WTC11 (cell line): Measurements from ENCODE around the gene TRMT44. TPM values are rescaled to one million over a fixed set of nuclear protein-coding genes. Genes with fewer than 3 reads are reported as not detected.
A peak's percentile ranks its signal among the peaks of the same experiment; 100 is the strongest.

ENCODE experiments used
- ATAC-seq: fragments of 200-7000 bp; cut with Tn5 transposase; 2 replicates; pipeline ENCODE4 v1.10.0; 2021; ENCODE audit warnings: mild to moderate bottlenecking, moderate library complexity
- CTCF ChIA-PET: fragments of 300-600 bp; sonication (Branson Sonifier 250); formaldehyde crosslinking; loops from one replicate; lab custom pipeline; 2021; ENCODE audit warnings: antibody characterized with exemption; lab: Charles Lee
- POLR2A ChIA-PET: fragments of 350-600 bp; sonication (Branson Sonifier 250); formaldehyde crosslinking; loops from one replicate; lab custom pipeline; 2021; ENCODE audit warnings: antibody characterized with exemption; lab: Charles Lee
- DNase-seq: peaks from one replicate; pipeline ENCODE4 v3.0.0; 2021; ENCODE audit warnings: low spot score
- H3K27ac Mint-ChIP-seq: 2 replicates; pipeline ENCODE4 v1.8.0; 2021; ENCODE audit warnings: mixed read lengths
- H3K27me3 Mint-ChIP-seq: 2 replicates; pipeline ENCODE4 v1.8.0; 2021; ENCODE audit warnings: low read depth, mild to moderate bottlenecking, moderate library complexity, mixed read lengths
- H3K36me3 Mint-ChIP-seq: 2 replicates; pipeline ENCODE4 v1.8.0; 2021; ENCODE audit warnings: mixed read lengths
- H3K4me1 Mint-ChIP-seq: 2 replicates; pipeline ENCODE4 v1.8.0; 2022; ENCODE audit warnings: mixed read lengths
- H3K4me3 Mint-ChIP-seq: 2 replicates; pipeline ENCODE4 v1.8.0; 2021; ENCODE audit warnings: mild to moderate bottlenecking, moderate library complexity, mixed read lengths
- H3K9me3 Mint-ChIP-seq: 2 replicates; pipeline ENCODE4 v1.8.0; 2021; ENCODE audit warnings: mixed read lengths
- CREM ChIP-seq: sonication (generic); formaldehyde crosslinking; IDR thresholded peaks from 2 replicates; pipeline ENCODE4 v1.8.1; 2022; ENCODE audit warnings: mild to moderate bottlenecking, missing genetic modification reagents, moderate library complexity
- FOXJ3 ChIP-seq: sonication (generic); formaldehyde crosslinking; IDR thresholded peaks from 2 replicates; pipeline ENCODE4 v1.9.0; 2021; ENCODE audit warnings: missing genetic modification reagents, mild to moderate bottlenecking, borderline replicate concordance
- FOXP1 ChIP-seq: sonication (generic); formaldehyde crosslinking; IDR thresholded peaks from 2 replicates; pipeline ENCODE4 v1.8.0; 2022; ENCODE audit warnings: missing genetic modification reagents, mild to moderate bottlenecking, moderate library complexity, borderline replicate concordance
- GABPB1 ChIP-seq: sonication (generic); formaldehyde crosslinking; IDR thresholded peaks from 2 replicates; pipeline ENCODE4 v1.8.1; 2023; ENCODE audit warnings: mild to moderate bottlenecking, missing genetic modification reagents
- IRF2 ChIP-seq: sonication (generic); formaldehyde crosslinking; IDR thresholded peaks from 2 replicates; pipeline ENCODE4 v1.8.0; 2022; ENCODE audit warnings: low read depth, missing genetic modification reagents, borderline replicate concordance
- JAZF1 ChIP-seq: fragments of 250-450 bp; sonication (Bioruptor Pico); IDR thresholded peaks from 2 replicates; pipeline ENCODE4 v1.9.0; 2021; ENCODE audit warnings: moderate library complexity, mild to moderate bottlenecking, inconsistent platforms
- KAT7 ChIP-seq: sonication (generic); formaldehyde crosslinking; IDR thresholded peaks from 2 replicates; pipeline ENCODE4 v1.8.1; 2023; ENCODE audit warnings: missing genetic modification reagents, mild to moderate bottlenecking, borderline replicate concordance
- NFATC4 ChIP-seq: fragments of 250-450 bp; sonication (Bioruptor Pico); IDR thresholded peaks from 2 replicates; pipeline ENCODE4 v1.9.0; 2021; ENCODE audit warnings: mild to moderate bottlenecking
- NFYB ChIP-seq: sonication (generic); formaldehyde crosslinking; conservative IDR thresholded peaks from 2 replicates; pipeline ENCODE4 v1.8.0; 2022; ENCODE audit warnings: low read depth, missing genetic modification reagents
- RELA ChIP-seq: sonication (generic); formaldehyde crosslinking; IDR thresholded peaks from 2 replicates; pipeline ENCODE4 v1.8.1; 2022; ENCODE audit warnings: missing genetic modification reagents, mild to moderate bottlenecking, borderline replicate concordance
- ZBTB21 ChIP-seq: sonication (generic); formaldehyde crosslinking; IDR thresholded peaks from 2 replicates; pipeline ENCODE4 v1.8.1; 2023; ENCODE audit warnings: mild to moderate bottlenecking, missing genetic modification reagents, borderline replicate concordance
- ZNF138 ChIP-seq: sonication (generic); formaldehyde crosslinking; conservative IDR thresholded peaks from 2 replicates; pipeline ENCODE4 v1.8.1; 2022; ENCODE audit warnings: mild to moderate bottlenecking, moderate library complexity, missing genetic modification reagents
- ZNF423 ChIP-seq: fragments of 250-450 bp; sonication (Bioruptor Pico); IDR thresholded peaks from 2 replicates; pipeline ENCODE4 v2.1.2; 2022; ENCODE audit warnings: mild to moderate bottlenecking, moderate library complexity
- ZNF671 ChIP-seq: fragments of 250-450 bp; sonication (Bioruptor Pico); IDR thresholded peaks from 2 replicates; pipeline ENCODE4 v1.8.0; 2021; ENCODE audit warnings: mild to moderate bottlenecking
- total RNA-seq: library from RNA; stranded (reverse); gene quantifications from 3 replicates; pipeline ENCODE4 v1.2.3, GENCODE V29; 2021
- TF ChIP-seq, protein P1 (sequence below): fragments of 250-450 bp; sonication (Bioruptor Pico); conservative IDR thresholded peaks from 2 replicates; pipeline ENCODE4 v1.9.0; 2021; ENCODE audit warnings: mild to moderate bottlenecking
- TF ChIP-seq, protein P2 (sequence below): fragments of 250-450 bp; sonication (Bioruptor Pico); IDR thresholded peaks from 2 replicates; pipeline ENCODE4 v1.9.0; 2021; ENCODE audit warnings: mild to moderate bottlenecking
- TF ChIP-seq, protein P3 (sequence below): sonication (generic); formaldehyde crosslinking; IDR thresholded peaks from 2 replicates; pipeline ENCODE4 v1.8.1; 2023; ENCODE audit warnings: mild to moderate bottlenecking, missing genetic modification reagents
- TF ChIP-seq, protein P4 (sequence below): fragments of 250-450 bp; sonication (Bioruptor Pico); IDR thresholded peaks from 2 replicates; pipeline ENCODE4 v1.9.0; 2021; ENCODE audit warnings: moderate library complexity, mild to moderate bottlenecking, inconsistent platforms, borderline replicate concordance
- TF ChIP-seq, protein P5 (sequence below): fragments of 250-450 bp; sonication (Bioruptor Pico); IDR thresholded peaks from 2 replicates; pipeline ENCODE4 v1.9.0; 2021; ENCODE audit warnings: mild to moderate bottlenecking
- TF ChIP-seq, protein P6 (sequence below): sonication (generic); formaldehyde crosslinking; IDR thresholded peaks from 2 replicates; pipeline ENCODE4 v1.8.1; 2022; ENCODE audit warnings: mild to moderate bottlenecking, missing genetic modification reagents, moderate library complexity, borderline replicate concordance
- TF ChIP-seq, protein P7 (sequence below): sonication (generic); formaldehyde crosslinking; IDR thresholded peaks from 2 replicates; pipeline ENCODE4 v1.8.1; 2023; ENCODE audit warnings: mild to moderate bottlenecking, missing genetic modification reagents
- TF ChIP-seq, protein P8 (sequence below): fragments of 200-600 bp; IDR thresholded peaks from 2 replicates; pipeline ENCODE4 v1.8.0; 2022; ENCODE audit warnings: antibody characterized with exemption

TRMT44 gene
- total RNA-seq, 1 experiment from 2014 or later: 28.4 TPM

DNA sequence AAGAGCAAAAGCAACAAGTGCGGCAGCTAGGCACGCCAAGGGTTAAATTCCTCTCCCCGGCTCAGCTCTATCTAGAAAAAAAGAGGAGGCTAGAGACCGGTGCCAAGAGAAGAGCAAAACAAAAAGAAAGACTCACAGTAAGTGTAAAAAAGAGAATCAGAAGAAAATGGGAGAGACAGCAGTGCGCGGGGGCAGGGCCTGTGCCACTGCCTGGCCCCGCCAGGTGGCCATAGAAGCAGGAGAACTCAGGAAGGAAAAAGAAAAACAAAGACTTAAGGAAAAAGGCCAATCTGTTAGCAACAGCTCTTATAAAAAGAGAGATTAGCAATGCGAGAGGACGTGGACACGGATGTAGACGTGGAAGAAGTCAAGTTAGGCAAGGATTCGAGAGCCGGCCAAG is 3.3 kb upstream of the TRMT44 start (continued):
- TF ChIP-seq, protein P1, sequence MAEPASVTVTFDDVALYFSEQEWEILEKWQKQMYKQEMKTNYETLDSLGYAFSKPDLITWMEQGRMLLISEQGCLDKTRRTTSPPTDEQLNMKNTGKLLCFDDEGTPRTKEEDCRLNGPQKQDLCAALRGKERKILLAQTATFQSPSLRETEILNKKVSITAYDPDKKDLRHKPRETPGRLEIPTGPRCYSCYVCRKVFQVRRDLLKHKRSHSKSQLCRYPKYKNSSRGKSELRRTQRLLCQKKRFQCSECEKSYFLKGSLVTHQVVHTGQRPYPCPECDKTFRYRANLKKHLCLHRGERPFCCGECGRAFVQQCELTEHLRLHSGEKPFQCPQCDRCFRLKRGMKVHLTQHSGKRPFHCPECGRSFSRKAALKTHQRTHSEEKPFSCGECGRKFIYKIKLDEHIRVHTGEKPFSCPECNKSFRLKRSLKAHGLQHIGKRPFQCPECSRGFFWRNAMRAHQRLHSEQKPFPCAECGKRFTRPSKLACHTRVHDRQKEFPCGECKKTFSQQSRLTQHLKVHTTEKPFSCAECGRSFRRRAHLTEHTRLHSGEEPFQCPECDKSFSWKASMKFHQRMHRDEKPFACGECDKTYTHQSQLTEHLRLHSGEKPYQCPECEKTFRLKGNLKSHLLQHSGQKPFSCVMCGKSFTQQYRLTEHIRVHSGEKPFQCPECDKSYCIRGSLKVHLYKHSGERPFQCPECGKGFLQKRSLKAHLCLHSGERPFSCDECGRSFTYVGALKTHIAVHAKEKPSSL (CRISPR knock-in tag): no peak
- TF ChIP-seq, protein P2, sequence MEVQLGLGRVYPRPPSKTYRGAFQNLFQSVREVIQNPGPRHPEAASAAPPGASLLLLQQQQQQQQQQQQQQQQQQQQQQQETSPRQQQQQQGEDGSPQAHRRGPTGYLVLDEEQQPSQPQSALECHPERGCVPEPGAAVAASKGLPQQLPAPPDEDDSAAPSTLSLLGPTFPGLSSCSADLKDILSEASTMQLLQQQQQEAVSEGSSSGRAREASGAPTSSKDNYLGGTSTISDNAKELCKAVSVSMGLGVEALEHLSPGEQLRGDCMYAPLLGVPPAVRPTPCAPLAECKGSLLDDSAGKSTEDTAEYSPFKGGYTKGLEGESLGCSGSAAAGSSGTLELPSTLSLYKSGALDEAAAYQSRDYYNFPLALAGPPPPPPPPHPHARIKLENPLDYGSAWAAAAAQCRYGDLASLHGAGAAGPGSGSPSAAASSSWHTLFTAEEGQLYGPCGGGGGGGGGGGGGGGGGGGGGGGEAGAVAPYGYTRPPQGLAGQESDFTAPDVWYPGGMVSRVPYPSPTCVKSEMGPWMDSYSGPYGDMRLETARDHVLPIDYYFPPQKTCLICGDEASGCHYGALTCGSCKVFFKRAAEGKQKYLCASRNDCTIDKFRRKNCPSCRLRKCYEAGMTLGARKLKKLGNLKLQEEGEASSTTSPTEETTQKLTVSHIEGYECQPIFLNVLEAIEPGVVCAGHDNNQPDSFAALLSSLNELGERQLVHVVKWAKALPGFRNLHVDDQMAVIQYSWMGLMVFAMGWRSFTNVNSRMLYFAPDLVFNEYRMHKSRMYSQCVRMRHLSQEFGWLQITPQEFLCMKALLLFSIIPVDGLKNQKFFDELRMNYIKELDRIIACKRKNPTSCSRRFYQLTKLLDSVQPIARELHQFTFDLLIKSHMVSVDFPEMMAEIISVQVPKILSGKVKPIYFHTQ (CRISPR knock-in tag): no peak
- TF ChIP-seq ZNF671 (CRISPR knock-in tag) (no peak), KAT7 (CRISPR knock-in tag) (no peak), ZNF138 (CRISPR knock-in tag) (no peak), CREM (CRISPR knock-in tag) (no peak), NFATC4 (CRISPR knock-in tag) (no peak), IRF2 (no peak)
- TF ChIP-seq, protein P3, sequence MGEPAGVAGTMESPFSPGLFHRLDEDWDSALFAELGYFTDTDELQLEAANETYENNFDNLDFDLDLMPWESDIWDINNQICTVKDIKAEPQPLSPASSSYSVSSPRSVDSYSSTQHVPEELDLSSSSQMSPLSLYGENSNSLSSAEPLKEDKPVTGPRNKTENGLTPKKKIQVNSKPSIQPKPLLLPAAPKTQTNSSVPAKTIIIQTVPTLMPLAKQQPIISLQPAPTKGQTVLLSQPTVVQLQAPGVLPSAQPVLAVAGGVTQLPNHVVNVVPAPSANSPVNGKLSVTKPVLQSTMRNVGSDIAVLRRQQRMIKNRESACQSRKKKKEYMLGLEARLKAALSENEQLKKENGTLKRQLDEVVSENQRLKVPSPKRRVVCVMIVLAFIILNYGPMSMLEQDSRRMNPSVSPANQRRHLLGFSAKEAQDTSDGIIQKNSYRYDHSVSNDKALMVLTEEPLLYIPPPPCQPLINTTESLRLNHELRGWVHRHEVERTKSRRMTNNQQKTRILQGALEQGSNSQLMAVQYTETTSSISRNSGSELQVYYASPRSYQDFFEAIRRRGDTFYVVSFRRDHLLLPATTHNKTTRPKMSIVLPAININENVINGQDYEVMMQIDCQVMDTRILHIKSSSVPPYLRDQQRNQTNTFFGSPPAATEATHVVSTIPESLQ (CRISPR knock-in tag): no peak
- TF ChIP-seq, protein P4, sequence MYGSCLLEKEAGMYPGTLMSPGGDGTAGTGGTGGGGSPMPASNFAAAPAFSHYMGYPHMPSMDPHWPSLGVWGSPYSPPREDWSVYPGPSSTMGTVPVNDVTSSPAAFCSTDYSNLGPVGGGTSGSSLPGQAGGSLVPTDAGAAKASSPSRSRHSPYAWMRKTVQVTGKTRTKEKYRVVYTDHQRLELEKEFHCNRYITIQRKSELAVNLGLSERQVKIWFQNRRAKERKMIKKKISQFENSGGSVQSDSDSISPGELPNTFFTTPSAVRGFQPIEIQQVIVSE (CRISPR knock-in tag): no peak
- TF ChIP-seq, protein P5, sequence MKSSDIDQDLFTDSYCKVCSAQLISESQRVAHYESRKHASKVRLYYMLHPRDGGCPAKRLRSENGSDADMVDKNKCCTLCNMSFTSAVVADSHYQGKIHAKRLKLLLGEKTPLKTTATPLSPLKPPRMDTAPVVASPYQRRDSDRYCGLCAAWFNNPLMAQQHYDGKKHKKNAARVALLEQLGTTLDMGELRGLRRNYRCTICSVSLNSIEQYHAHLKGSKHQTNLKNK (CRISPR knock-in tag): no peak
- TF ChIP-seq, protein P6, sequence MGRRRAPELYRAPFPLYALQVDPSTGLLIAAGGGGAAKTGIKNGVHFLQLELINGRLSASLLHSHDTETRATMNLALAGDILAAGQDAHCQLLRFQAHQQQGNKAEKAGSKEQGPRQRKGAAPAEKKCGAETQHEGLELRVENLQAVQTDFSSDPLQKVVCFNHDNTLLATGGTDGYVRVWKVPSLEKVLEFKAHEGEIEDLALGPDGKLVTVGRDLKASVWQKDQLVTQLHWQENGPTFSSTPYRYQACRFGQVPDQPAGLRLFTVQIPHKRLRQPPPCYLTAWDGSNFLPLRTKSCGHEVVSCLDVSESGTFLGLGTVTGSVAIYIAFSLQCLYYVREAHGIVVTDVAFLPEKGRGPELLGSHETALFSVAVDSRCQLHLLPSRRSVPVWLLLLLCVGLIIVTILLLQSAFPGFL (CRISPR knock-in tag): no peak

DNA sequence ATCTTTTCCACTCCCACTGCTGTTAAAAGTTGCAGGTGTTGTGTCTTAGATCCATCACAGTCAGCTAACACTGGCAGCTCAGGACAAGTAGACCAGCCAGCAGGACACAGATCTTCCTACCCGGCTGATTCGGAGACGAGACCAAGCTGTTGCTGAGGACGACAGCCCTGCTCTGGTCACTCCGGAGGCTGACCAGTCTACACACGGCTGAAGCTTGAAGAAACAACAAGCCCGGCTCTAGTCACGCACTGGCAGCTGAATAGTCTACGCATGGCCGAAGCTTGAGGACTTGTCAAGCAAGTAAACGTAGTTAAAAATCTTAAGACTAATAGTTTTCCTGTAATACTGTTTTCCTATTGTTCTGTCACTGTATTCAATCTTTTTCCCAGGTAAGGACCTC is 1.8 kb upstream of the TRMT44 start:
- no peak for DNase-seq
- ChIA-PET CTCF (no interaction called here), POLR2A (no interaction called here)
- ATAC-seq: no peak
- peaks cover 61% of the 10 kb centered on the region for H3K4me1 Mint-ChIP-seq
- H3K27ac Mint-ChIP-seq: no peak overlapping the region
- 0 out of 2 replicates have a peak overlapping the region, but pooled peaks have one; percentile 5 for H3K4me3 Mint-ChIP-seq
- no peaks in the 10 kb centered on the region; the same call in 1 of the 2 replicates for H3K27me3 Mint-ChIP-seq
- 0 out of 2 replicates have a peak, but pooled peaks cover 4% of the 10 kb centered on the region for H3K36me3 Mint-ChIP-seq
- peaks cover 12% of the 10 kb centered on the region for H3K9me3 Mint-ChIP-seq
- TF ChIP-seq GABPB1 (CRISPR knock-in tag): no peak
- TF ChIP-seq, protein P7, sequence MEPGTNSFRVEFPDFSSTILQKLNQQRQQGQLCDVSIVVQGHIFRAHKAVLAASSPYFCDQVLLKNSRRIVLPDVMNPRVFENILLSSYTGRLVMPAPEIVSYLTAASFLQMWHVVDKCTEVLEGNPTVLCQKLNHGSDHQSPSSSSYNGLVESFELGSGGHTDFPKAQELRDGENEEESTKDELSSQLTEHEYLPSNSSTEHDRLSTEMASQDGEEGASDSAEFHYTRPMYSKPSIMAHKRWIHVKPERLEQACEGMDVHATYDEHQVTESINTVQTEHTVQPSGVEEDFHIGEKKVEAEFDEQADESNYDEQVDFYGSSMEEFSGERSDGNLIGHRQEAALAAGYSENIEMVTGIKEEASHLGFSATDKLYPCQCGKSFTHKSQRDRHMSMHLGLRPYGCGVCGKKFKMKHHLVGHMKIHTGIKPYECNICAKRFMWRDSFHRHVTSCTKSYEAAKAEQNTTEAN: no peak
- TF ChIP-seq ZNF423 (CRISPR knock-in tag): no peak
- TF ChIP-seq, protein P8, sequence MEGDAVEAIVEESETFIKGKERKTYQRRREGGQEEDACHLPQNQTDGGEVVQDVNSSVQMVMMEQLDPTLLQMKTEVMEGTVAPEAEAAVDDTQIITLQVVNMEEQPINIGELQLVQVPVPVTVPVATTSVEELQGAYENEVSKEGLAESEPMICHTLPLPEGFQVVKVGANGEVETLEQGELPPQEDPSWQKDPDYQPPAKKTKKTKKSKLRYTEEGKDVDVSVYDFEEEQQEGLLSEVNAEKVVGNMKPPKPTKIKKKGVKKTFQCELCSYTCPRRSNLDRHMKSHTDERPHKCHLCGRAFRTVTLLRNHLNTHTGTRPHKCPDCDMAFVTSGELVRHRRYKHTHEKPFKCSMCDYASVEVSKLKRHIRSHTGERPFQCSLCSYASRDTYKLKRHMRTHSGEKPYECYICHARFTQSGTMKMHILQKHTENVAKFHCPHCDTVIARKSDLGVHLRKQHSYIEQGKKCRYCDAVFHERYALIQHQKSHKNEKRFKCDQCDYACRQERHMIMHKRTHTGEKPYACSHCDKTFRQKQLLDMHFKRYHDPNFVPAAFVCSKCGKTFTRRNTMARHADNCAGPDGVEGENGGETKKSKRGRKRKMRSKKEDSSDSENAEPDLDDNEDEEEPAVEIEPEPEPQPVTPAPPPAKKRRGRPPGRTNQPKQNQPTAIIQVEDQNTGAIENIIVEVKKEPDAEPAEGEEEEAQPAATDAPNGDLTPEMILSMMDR: no peak
- TF ChIP-seq FOXP1: no peak
- TF ChIP-seq, protein P6 (CRISPR knock-in tag): no peak
- no peak for TF ChIP-seq RELA
- no peak for TF ChIP-seq NFATC4 (CRISPR knock-in tag)
- TF ChIP-seq ZBTB21 (CRISPR knock-in tag): no peak
- no peak for TF ChIP-seq JAZF1
- no peak for TF ChIP-seq NFYB (CRISPR knock-in tag)
- no peak for TF ChIP-seq FOXJ3
